TTC549 (cell line): Measurements from ENCODE around the gene PARP6.
"Not testable (repeated sequence)": the region's sequence is repeated elsewhere in the genome, so short reads cannot be mapped to it uniquely, and the experiment has no call there.

Source experiments
- FAIRE-seq: peaks from 2 replicates; lab custom pipeline; 2012; peaks lifted over from hg19 to GRCh38; lab: Jason Lieb, UNC

Gene PARP6

GRCh38 chr15:72278737-72279136, 6.4 kb upstream of the PARP6 start:
- no peak for FAIRE-seq

- FAIRE-seq: no peak
Observed at GRCh38 chr15:72276326-72276700, 4.0 kb upstream of the PARP6 start.

GRCh38 chr15:72275635-72276325, 3.4 kb upstream of the PARP6 start:
- not testable (repeated sequence) for FAIRE-seq

GRCh38 chr15:72272997-72273352, 621 bp upstream of the PARP6 start:
- no peak for FAIRE-seq

GRCh38 chr15:72271895-72272212, 500 bp downstream of the PARP6 start:
- no peak for FAIRE-seq

GRCh38 chr15:72271221-72271620, 1.1 kb downstream of the PARP6 start:
- no peak for FAIRE-seq

GRCh38 chr15:72269739-72270138, 2.6 kb downstream of the PARP6 start:
- no peak for FAIRE-seq

- no peak for FAIRE-seq
Observed at GRCh38 chr15:72265031-72265430, 7.3 kb downstream of the PARP6 start.

- FAIRE-seq: no peak
Observed at GRCh38 chr15:72252663-72253299, 19.6 kb downstream of the PARP6 start.

GRCh38 chr15:72249142-72249810, 23.1 kb downstream of the PARP6 start:
- no peak for FAIRE-seq

GRCh38 chr15:72248514-72248913, 23.8 kb downstream of the PARP6 start:
- no peak for FAIRE-seq

- no peak for FAIRE-seq
Observed at GRCh38 chr15:72242775-72243370, 29.5 kb downstream of the PARP6 start.

GRCh38 chr15:72239652-72240051, 32.7 kb downstream of the PARP6 start:
- FAIRE-seq: no peak

- no peak for FAIRE-seq
Observed at GRCh38 chr15:72238586-72238985, 33.8 kb downstream of the PARP6 start.

GRCh38 chr15:72237853-72238224, 34.5 kb downstream of the PARP6 start:
- FAIRE-seq: no peak

GRCh38 chr15:72237029-72237852, 35.1 kb downstream of the PARP6 start:
- no peak for FAIRE-seq

- no peak for FAIRE-seq
Observed at GRCh38 chr15:72236381-72237003, 35.9 kb downstream of the PARP6 start.

- FAIRE-seq: no peak
Observed at GRCh38 chr15:72235298-72235697, 37.1 kb downstream of the PARP6 start.

GRCh38 chr15:72233769-72234168, 38.6 kb downstream of the PARP6 start:
- FAIRE-seq: no peak

GRCh38 chr15:72231833-72232478, 40.4 kb downstream of the PARP6 start:
- FAIRE-seq: no peak

GRCh38 chr15:72231066-72231832, 41.1 kb downstream of the PARP6 start, which contains the start of gene PKM:
PKM (minus strand) TSS chr15:72231190; CDS start chr15:72219097, 12,093 bp downstream.
- no peak for FAIRE-seq
